ENCODE results near the gene MGST1. TPM values are rescaled to one million over a fixed set of nuclear protein-coding genes. Genes with fewer than 3 reads are reported as not detected.

MGST1 gene
- total RNA-seq (2014; rRNA removed; shearing (Covaris generic)) = 122 and 141 TPM in 2 replicates
- polyA plus RNA-seq (2016; fragmentation: Nextera tagmentation; extraction: Ambion mirVana) = 1,022 and 1,023 TPM in 2 replicates

GRCh38 chr12:16347391-16348298 lies at the start of gene MGST1:
Gene MGST1, plus strand, starts transcription at chr12:16347645. Its CDS starts 6,608 bp downstream, at chr12:16354253.
- Histone ChIP-seq H3K27me3 (replicated peaks; ENCODE audit: insufficient read depth) (no peaks in the 10 kb centered on the region), H3K9me3 (ENCODE audit: low read depth) (no peaks in the 10 kb centered on the region), H3K4me3 (peak within 1 kb of the TSS; percentile 86), H3K4me2 (ENCODE audit: unreplicated experiment) (peak within 1 kb of the TSS; percentile 85), H3K4me1 (ENCODE audit: insufficient read depth) (peaks cover 41% of the 10 kb centered on the region), H3K27ac (peak within 1 kb of the TSS; percentile 99), H3K9me2 (ENCODE audit: insufficient read depth) (peaks cover 4% of the 10 kb centered on the region; the same call in 1 of the 2 replicates), H3K79me2 (ENCODE audit: insufficient read depth) (peaks cover 55% of the 10 kb centered on the region), H3K9ac (peak within 1 kb of the TSS; percentile 97), H3F3A (ENCODE audit: insufficient read depth) (peaks cover 62% of the 10 kb centered on the region), H2AFZ (peak within 1 kb of the TSS; percentile 92), H3K36me3 (ENCODE audit: low read depth) (no peaks in the 10 kb centered on the region), H4K20me1 (ENCODE audit: insufficient read depth) (no peaks in the 10 kb centered on the region)
- DNase-seq = peak; percentile 81
- TF ChIP-seq EZH2 (IDR thresholded peaks at IDR 0.05; ENCODE audit: insufficient read depth, poor library complexity, severe bottlenecking) = no peak
- no peak for TF ChIP-seq EZH2phosphoT487 (IDR thresholded peaks at IDR 0.05; ENCODE audit: insufficient read depth, low read depth)
- in situ Hi-C loops (cut with MboI) = no loop called here
- WGBS, 2 experiments (ENCODE audit: low coverage in 1 of 2, low lambda C conversion rate in 2 of 2, missing lambda C conversion rate in 2 of 2) = 1% methylated on average over 30 to 31 of the region's 31 CpGs

DNA sequence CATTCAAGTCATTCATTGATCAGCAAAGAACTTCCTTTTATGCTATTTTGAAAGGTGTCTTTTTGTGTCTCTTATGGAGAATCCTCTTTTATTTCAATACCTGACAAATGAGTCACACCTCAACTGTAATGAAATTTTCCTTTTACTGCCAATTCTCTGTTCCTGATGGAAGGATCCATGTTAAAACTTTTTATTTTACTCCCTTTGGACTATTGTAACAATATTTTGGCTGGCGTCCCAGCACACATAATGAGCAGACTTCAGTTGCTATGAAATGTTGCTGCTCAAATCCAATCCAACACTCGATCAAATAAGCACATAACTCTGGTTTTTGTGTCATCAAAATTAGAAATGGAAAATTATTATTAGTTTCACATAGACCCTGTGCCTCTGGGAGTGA lies 48.0 kb upstream of the MGST1 start:
- H3K9me3 ChIP-seq (ENCODE audit: low read depth) = no peaks in the 10 kb centered on the region
- H3K9ac ChIP-seq = no peak overlapping the region
- peak; percentile 38 for DNase-seq
- 0 out of 2 replicates have a peak, but pooled peaks cover 3% of the 10 kb centered on the region for H3K9me2 ChIP-seq (ENCODE audit: insufficient read depth)
- H4K20me1 ChIP-seq (ENCODE audit: insufficient read depth) = no peaks in the 10 kb centered on the region
- H3K36me3 ChIP-seq (ENCODE audit: low read depth) = no peaks in the 10 kb centered on the region
- in situ Hi-C loops (cut with MboI) = no loop called here
- H3K4me2 ChIP-seq (ENCODE audit: unreplicated experiment) = peak overlapping the region; percentile 33
- 0 out of 2 replicates have a peak overlapping the region, but pooled peaks have one; percentile 61 for H3K27ac ChIP-seq
- 26 to 31% methylated on average over 2 of the region's 2 CpGs for WGBS, 2 experiments (ENCODE audit: low coverage in 1 of 2, low lambda C conversion rate in 2 of 2, missing lambda C conversion rate in 2 of 2)
- H3K4me3 ChIP-seq = no peak overlapping the region
- H3K79me2 ChIP-seq (ENCODE audit: insufficient read depth) = no peaks in the 10 kb centered on the region
- H3K4me1 ChIP-seq (ENCODE audit: insufficient read depth) = peaks cover 25% of the 10 kb centered on the region
- 0 out of 2 replicates have a peak overlapping the region, but pooled peaks have one; percentile 19 for H2AFZ ChIP-seq
- no peaks in the 10 kb centered on the region for H3K27me3 ChIP-seq (replicated peaks; ENCODE audit: insufficient read depth)
- TF ChIP-seq EZH2phosphoT487 (IDR thresholded peaks at IDR 0.05; ENCODE audit: insufficient read depth, low read depth) = no peak
- no peak for TF ChIP-seq EZH2 (IDR thresholded peaks at IDR 0.05; ENCODE audit: insufficient read depth, poor library complexity, severe bottlenecking)
- peaks cover 11% of the 10 kb centered on the region; the same call in 1 of the 2 replicates for H3F3A ChIP-seq (ENCODE audit: insufficient read depth)

GRCh38 chr12:16300122-16300521 lies 47.3 kb upstream of the MGST1 start:
- H3K9me3 ChIP-seq (ENCODE audit: low read depth) = no peaks in the 10 kb centered on the region
- DNase-seq = peak; percentile 71

DNA sequence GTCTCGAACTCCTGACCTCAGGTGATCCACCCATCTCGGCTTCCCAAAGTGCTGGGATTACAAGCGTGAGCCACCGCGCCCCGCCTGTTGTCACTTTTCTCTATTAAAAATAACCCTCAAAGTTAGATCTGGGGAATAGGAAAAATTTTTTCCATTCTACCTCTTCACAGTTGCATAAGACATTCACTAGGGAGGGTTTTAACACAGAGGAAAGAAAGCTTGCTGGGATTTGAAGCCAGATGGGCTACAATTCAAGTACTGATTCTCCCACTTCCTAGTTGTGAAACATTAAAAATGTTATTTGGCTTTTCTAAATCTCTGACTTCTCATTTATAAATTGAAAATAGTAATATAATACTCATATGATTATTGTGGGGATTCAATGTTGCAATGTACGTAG lies 46.7 kb upstream of the MGST1 start:
- no peaks in the 10 kb centered on the region for H4K20me1 ChIP-seq (ENCODE audit: insufficient read depth)
- H2AFZ ChIP-seq = peak overlapping the region; percentile 47
- no peaks in the 10 kb centered on the region for H3K36me3 ChIP-seq (ENCODE audit: low read depth)
- no peak overlapping the region for H3K9ac ChIP-seq
- peak; percentile 57 for DNase-seq
- H3F3A ChIP-seq (ENCODE audit: insufficient read depth) = peaks cover 11% of the 10 kb centered on the region; the same call in 1 of the 2 replicates
- in situ Hi-C loops (cut with MboI) = no loop called here
- WGBS, 2 experiments (ENCODE audit: low coverage in 1 of 2, low lambda C conversion rate in 2 of 2, missing lambda C conversion rate in 2 of 2) = 29 to 44% methylated on average over 7 of the region's 7 CpGs
- no peak for TF ChIP-seq EZH2phosphoT487 (IDR thresholded peaks at IDR 0.05; ENCODE audit: insufficient read depth, low read depth)
- no peak for TF ChIP-seq EZH2 (IDR thresholded peaks at IDR 0.05; ENCODE audit: insufficient read depth, poor library complexity, severe bottlenecking)
- peaks cover 25% of the 10 kb centered on the region for H3K4me1 ChIP-seq (ENCODE audit: insufficient read depth)
- H3K9me3 ChIP-seq (ENCODE audit: low read depth) = no peaks in the 10 kb centered on the region
- no peaks in the 10 kb centered on the region for H3K79me2 ChIP-seq (ENCODE audit: insufficient read depth)
- H3K9me2 ChIP-seq (ENCODE audit: insufficient read depth) = 0 out of 2 replicates have a peak, but pooled peaks cover 3% of the 10 kb centered on the region
- peak overlapping the region; percentile 33 for H3K4me2 ChIP-seq (ENCODE audit: unreplicated experiment)
- H3K4me3 ChIP-seq = peak overlapping the region; percentile 2; the same call in 1 of the 2 replicates
- H3K27me3 ChIP-seq (replicated peaks; ENCODE audit: insufficient read depth) = no peaks in the 10 kb centered on the region
- H3K27ac ChIP-seq = peak overlapping the region; percentile 61

More at GRCh38 chr12:16300122-16300521, 47.3 kb upstream of the MGST1 start:
- in situ Hi-C loops (cut with MboI) = no loop called here
- H3K4me1 ChIP-seq (ENCODE audit: insufficient read depth) = peaks cover 25% of the 10 kb centered on the region
- H2AFZ ChIP-seq = peak overlapping the region; percentile 47
- no peaks in the 10 kb centered on the region for H3K27me3 ChIP-seq (replicated peaks; ENCODE audit: insufficient read depth)
- TF ChIP-seq EZH2phosphoT487 (IDR thresholded peaks at IDR 0.05; ENCODE audit: insufficient read depth, low read depth) = no peak
- TF ChIP-seq EZH2 (IDR thresholded peaks at IDR 0.05; ENCODE audit: insufficient read depth, poor library complexity, severe bottlenecking) = no peak
- H3K9ac ChIP-seq = no peak overlapping the region
- H3K36me3 ChIP-seq (ENCODE audit: low read depth) = no peaks in the 10 kb centered on the region
- H3K4me3 ChIP-seq = peak overlapping the region; percentile 2; the same call in 1 of the 2 replicates
- peak overlapping the region; percentile 33 for H3K4me2 ChIP-seq (ENCODE audit: unreplicated experiment)
- no peaks in the 10 kb centered on the region for H3K79me2 ChIP-seq (ENCODE audit: insufficient read depth)
- peak overlapping the region; percentile 61 for H3K27ac ChIP-seq
- H3K9me2 ChIP-seq (ENCODE audit: insufficient read depth) = 0 out of 2 replicates have a peak, but pooled peaks cover 3% of the 10 kb centered on the region
- no peaks in the 10 kb centered on the region for H4K20me1 ChIP-seq (ENCODE audit: insufficient read depth)
- H3F3A ChIP-seq (ENCODE audit: insufficient read depth) = peaks cover 11% of the 10 kb centered on the region; the same call in 1 of the 2 replicates
- WGBS, 2 experiments (ENCODE audit: low coverage in 1 of 2, low lambda C conversion rate in 2 of 2, missing lambda C conversion rate in 2 of 2) = 0 to 5% methylated on average over 1 of the region's 1 CpG

Measured in GM23248 (cell line).